Epithelial cell of prostate (primary cell): ENCODE data around the gene DDX19B.
"Not testable (repeated sequence)": the region's sequence is repeated elsewhere in the genome, so short reads cannot be mapped to it uniquely, and the experiment has no call there.

ENCODE experiments used
- DNase-seq: peaks from one replicate; pipeline ENCODE4 v3.0.0-alpha.2; 2011; ENCODE audit warnings: low read depth, low spot score
- H3K27ac ChIP-seq: fragments of 450-650 bp; 2 replicates; pipeline ENCODE4 v1.5.1; 2017; ENCODE audit warnings: mild to moderate bottlenecking

The DDX19B gene

DNA sequence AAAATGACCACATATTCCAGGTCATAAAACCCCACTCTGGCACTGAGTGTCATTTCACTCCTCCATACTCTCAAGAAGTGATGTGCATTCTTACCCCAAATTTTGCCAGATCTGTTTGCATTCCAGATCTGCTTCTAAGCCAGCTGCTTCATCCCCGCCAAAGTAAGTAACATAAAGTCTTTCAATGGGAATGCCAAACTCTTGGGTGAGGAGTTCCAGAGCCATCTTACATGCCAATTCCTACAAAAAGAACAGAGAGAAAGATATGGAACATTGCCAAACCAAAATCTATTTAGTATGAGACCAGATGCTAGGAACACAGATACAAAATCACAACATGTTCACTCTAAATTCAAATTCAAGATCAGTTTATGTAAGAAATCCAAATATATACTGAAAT lies 22.6 kb upstream of the DDX19B start:
- DNase-seq, result no peak
- no peak overlapping the region for H3K27ac ChIP-seq

DNA sequence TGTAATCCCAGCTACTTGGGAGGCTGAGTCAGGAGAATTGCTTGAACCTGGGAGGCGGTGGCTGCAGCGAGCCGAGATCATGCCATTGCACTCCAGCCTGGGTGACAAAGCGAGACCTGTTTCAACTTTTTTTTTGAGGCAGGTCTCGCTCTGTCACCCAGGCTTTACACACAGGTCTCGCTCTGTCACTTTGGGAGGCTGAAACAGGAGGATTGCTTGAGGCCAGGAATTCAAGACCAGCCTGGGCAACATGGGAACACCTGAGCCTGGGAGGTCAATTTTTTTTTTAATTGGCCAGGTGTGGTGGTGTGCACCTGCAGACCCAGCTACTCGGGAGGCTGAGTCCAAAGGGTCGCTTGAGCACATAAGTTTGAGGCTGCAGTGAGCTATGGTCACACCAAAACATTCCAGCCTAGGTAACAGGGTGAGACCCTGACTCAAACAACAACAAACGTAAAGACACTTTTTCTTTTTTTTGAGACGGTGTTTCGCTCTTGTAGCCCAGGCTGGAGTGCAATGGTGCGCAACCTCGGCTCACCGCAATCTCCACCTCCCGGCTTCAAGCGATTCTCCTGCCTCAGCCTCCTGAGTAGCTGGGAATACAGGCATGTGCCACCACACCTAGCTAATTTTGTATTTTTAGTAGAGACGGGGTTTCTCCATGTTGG lies 11.5 kb upstream of the DDX19B start:
- H3K27ac ChIP-seq, result peak overlapping the region; percentile 92
- not testable (repeated sequence) for DNase-seq

DNA sequence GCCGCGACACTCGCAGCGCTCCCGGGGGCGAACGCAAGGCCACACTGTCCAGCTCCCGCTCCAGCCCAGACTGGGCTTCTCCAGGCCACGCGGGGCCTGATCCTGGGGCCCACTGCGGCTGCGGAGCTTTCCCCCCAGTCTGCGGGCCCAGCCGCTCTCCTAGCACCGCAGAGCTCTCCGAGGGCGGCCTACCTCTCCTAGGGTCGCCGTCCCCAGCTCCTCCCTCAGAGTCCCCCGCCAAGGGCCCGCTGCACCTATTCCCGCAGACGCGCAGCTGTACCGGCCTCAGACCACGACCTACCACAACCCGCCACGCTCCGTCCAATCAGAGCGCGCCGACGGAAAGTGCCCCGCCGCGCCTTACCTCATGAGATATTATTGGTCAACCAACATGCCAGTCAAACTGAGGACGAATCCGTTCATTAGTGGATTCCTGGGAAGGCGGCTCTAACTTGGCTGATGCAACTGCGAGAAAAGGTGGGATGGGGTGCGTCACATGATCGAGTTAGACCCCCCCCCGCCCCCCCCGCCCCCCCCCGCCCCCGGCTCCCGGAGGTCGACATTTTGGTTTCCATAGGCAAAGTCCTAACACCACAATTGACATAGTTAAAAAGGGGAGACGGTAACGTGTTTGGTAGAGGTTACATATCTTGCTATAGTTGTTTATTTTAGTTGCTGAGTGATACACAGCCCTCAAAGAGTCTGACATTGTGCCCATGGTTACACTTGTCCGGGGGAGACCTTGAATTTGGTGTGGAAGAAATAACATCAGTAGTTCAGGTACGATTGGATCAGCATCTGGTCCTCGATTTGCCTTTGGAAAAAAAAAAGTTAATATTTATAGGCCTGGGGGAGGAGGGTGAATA lies 9.5 kb upstream of the DDX19B start, which contains the start of gene AARS1:
TSS of gene AARS1 (minus strand) at position 278 of the 866 bp plus-strand sequence. CDS start 6,743 bp downstream, outside the sequence.
- peak; percentile 97 for DNase-seq
- peak within 1 kb of the TSS; percentile 92 for H3K27ac ChIP-seq

DNA sequence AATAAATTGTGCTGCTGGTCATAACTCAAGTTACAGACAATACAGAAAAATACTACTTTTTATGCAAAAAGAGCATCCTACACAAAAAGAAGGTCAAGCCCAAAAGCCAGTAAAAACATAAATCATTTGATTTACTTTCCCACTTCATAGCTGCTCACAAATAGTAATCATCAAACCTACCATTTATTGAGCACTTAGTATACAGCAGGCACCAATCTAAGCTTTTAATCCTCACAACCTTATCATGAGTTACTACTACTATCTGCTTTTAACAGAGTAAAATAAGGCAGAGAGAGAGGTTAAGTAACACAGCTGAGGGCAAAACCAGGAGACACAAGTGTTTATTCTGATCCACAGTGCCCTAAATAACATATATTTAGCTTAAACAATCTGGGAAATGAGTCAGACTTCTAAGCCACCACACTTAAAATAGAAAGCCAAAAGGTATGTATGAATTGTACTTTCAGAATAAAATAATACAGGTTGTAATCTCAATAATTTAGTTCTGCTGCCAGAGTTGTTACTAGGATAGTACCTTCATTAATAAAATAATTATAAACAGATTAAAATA lies 8.0 kb upstream of the DDX19B start:
- H3K27ac ChIP-seq, result peak overlapping the region; percentile 10
- DNase-seq, result no peak

DNA sequence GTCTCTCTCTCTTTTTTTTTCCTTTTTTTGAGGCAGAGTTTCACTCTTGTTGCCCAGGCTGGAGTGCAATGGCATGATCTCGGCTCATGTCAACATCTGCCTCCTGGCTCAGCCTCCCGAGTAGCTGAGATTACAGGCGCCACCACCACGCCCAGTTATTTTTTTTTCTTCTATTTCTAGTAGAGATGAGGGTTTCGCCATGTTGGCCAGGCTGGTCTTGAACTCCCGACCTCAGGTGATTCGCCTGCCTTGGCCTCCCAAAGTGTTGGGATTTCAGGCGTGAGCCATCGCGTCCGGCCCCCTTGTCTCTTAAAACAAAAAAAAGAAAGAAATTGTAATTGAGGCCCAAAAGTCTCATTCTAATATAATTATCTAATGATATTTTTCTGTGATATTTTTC lies 6.8 kb upstream of the DDX19B start:
- DNase-seq, H3K27ac ChIP-seq: not testable (repeated sequence)

DNA sequence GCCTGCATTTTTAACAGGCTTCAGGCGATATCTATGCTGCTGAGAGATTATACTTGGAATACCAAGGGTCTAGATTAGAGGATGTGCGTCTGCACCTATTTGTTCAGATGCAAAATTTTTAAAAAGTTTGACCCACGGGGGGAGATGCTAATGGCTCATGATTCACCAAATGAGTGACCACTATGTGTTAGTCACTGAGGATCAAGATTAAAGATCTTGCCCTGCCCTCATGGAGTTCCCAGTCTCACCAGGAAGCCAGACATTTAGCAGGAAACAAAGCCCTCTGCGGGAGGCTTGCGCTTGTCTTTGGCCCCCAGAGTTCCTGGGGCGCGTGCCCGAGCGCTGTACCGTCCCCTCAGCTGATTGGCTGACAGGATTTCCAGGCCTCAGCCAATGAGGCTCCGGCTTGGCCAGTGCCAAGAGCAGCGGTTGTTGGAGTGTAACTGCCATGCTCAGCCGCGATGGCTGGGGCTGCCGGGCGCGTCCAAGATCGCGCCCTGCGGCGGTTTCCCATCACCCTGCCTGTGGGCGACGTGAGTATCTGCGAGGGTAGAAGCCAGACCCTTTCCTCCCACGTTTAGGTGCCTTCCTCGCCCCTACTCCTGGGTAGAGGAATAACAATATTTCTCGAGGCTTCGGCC lies 4.5 kb upstream of the DDX19B start:
- no peak for DNase-seq
- H3K27ac ChIP-seq, result no peak overlapping the region

DNA sequence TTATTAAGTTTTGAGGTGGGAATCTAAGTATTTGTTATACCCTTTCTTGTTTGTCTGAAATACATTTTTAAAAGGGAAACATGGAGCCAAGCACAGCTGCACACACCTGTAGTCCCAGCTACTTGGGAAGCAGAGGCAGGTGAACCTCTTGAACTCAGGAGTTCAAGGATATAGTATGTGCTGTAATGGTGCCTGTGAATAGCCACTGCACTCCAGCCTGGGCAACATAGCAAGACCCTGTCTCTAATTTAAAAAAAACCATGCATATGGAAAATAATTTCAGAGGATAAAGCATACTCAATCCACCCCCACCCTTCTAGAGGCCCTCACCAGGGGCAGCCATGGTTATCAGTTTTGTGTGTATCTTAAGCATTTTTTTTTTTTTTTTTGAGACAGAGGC lies 3.4 kb upstream of the DDX19B start:
- H3K27ac ChIP-seq, result no peak overlapping the region
- no peak for DNase-seq

DNA sequence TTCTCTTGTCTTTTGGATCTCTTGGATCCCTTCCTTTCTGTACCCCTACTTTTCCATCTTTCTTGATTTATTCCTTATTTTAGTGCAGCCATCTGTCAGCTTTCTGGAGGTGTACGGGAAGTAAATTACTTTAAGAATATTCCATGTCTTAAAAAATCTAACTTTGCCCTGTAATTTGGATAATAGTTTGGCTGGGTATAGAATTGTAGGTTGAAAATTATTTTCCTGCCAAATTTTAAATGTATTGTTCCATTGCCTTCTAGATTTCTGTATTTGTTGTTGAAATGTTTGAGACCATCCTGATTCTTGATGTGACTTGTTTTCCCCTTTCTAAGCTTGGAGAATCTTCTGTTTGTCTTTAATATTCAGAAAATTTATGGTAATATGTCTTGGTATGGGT lies 2.1 kb downstream of the DDX19B start:
- no peak for DNase-seq
- H3K27ac ChIP-seq, result no peak overlapping the region

DNA sequence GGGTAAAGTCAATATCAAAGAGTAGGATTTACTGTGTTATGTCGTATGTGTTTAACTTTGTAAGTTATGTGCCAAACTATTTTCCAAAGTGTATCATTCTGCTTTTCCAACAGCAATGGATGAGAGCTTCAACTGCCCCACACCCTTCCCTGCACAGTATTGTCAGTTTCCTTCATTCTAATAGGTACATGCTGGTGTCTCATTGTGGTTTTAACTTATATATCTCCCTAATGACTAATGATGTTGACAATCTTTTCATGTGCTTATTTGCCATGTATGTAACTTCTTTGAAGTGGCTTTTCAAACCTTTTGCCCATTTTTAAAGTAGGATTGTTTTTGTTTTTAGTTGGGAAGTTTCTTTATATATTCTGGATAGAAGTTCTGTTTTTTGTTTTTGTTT lies 3.8 kb downstream of the DDX19B start:
- DNase-seq, result no peak
- H3K27ac ChIP-seq, result no peak overlapping the region

DNA sequence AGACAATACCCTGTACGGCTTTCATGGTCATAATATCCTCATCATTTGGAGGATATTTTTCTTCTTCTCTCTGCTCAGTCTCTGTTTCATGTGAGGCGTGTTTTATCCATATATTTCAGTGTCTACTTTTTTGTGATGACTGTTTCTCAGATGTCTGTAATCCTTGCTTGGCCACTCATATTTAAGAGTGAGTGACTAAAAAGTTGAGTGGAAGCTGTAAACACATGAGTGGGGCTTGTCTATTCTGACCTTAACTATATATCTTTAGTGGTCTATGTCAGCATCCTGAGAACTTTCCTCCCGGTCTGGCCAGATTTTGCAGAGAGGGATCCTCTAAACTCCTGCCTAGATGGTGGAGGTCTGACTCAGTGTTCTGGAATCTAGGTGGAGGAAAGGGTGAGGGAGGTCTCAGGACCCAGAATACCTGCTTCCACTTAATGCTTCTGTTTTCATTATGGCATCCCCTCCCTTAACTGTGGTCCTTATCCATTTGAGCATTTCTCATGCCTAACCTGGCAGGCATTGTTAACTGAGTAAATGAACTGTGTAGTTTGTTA lies 6.0 kb downstream of the DDX19B start:
- DNase-seq, result no peak
- no peak overlapping the region for H3K27ac ChIP-seq

DNA sequence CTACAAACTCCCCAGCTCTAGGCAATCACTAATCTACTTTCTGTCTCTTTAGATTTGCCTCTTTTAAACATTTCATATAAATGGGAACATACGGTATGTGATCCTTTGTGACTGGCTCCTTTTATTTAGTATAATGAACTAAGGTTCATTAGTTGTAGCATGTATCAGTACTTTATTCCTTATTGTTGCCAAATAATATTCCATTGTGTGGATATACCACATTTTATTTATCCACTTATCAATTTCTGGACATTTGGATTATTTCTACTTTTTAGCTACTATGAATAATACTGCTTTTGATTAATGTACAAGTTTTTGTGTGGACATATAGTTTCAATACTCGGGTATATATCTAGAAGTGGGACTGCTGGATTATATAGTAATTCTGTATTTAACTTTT lies 7.9 kb downstream of the DDX19B start:
- DNase-seq, result no peak
- no peak overlapping the region for H3K27ac ChIP-seq

DNA sequence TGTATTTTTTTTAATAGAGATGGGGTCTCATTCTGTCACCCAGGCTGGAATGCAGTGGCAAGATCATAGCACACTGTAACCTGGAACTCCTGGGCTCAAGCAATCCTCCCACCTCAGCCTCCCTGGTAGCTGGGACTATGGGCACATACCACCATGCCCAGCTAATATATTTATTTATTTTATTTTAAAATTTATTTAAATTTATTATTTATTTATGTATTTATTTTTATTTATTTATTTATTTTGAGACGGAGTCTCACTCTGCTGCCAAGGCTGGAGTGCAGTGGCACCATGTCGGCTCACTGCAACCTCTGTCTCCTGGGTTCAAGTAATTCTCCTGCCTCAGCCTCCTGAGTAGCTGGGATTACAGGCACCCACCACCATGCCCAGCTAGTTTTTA lies 8.7 kb downstream of the DDX19B start:
- H3K27ac ChIP-seq, DNase-seq: not testable (repeated sequence)

DNA sequence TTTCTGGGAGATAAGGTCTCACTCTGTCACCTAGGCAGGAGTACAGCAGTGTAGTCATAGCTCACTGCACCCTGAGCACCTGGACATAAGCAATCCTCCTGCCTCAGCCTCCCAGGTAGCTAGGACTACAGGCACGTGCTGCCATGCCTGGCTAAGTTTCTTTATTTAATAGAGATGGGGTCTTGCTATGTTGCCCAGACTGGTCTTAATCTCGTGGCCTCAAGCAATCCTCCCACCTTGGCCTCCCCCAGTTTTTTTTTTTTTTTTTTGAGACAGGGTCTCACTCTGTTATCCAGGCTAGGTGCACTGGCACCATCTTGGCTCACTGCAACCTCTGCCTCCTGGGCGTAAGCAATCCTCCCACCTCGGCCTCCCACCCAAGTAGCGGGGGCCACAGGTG lies 21.1 kb downstream of the DDX19B start:
- no peak for DNase-seq
- no peak overlapping the region for H3K27ac ChIP-seq

DNA sequence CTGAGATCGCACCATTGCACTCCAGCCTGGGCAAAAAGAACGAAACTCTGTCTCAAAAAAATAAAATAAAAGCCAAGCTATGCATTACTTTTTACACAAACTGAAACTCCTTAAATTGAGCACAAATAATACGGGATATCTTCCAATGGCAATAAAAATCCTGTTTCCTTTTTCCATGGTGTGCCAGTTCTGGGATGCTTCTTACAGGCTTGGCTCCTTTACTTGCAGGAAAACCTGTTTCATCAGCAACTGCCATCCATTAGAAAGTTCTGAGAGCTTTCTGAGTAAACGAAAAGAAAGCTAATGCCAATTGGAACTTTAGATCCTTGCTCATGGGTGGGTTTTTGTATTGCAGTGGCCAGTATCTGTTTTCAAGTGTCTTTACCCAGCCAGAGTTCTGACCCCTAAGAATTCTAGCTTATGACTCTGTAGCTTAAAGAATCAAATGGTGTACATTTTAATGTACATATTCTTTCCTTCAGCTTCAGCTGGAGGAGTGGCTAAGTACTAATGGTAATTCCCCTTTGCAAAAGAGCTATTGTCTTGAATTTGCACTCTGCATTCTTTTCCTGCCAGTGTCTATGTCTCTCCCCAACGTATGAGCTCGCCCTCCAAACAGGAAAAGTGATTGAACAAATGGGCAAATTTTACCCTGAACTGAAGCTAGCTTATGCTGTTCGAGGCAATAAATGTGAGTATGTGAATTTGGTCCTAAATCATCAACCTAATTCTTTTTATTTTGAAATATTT lies 26.2 kb downstream of the DDX19B start:
- no peak overlapping the region for H3K27ac ChIP-seq
- no peak for DNase-seq

DNA sequence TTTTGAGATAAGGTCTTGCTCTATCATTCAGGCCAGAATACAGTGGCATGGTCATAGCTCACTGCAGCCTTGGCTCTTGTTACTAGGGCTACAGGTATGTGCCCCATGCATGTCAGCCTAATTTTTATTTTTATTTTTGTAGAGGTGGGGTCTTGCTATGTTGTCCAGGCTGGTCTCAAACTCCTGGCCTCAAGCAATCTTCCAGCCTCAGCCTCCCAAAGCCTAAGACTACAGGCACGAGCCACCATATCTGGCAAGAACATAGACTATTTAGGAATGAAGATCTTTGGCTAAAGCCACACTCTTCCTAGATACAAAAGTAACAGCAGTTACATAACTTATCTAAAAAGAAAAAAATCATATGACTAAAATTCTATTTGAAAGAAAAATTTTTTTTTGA lies 32.1 kb downstream of the DDX19B start:
- no peak overlapping the region for H3K27ac ChIP-seq
- no peak for DNase-seq

DNA sequence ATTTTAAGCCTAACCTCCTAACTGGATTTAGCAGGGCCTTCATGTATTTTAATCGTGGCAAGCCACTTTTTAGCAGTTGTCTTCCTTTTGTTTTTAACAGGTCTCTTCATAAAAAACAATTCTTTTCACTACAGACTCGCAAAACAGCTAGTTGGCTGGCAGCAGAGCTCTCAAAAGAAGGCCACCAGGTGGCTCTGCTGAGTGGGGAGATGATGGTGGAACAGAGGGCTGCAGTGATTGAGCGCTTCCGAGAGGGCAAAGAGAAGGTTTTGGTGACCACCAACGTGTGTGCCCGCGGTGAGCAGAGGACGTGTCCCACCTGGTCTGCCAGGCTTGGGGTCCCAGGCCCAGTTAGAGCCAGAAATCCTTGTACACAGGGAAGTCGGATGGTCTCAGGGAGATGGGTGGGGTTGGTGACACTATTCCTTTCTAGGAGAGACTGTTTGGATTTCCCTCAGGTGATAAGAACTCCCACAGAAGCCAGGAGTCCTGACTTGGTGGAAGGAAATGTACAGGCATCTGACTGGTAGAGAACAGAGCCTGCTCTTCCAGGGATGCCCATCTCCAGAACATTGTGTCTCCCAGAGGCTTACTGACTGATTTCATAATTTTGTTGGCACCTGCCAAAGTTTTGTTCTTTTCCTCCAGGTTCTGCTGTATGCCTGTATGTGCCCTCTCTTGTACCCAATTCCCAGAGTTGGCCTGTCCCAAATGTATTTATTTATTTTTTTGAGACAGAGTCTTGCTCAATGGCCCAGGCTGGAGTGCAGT lies 32.8 kb downstream of the DDX19B start:
- H3K27ac ChIP-seq, result no peak overlapping the region
- no peak for DNase-seq

DNA sequence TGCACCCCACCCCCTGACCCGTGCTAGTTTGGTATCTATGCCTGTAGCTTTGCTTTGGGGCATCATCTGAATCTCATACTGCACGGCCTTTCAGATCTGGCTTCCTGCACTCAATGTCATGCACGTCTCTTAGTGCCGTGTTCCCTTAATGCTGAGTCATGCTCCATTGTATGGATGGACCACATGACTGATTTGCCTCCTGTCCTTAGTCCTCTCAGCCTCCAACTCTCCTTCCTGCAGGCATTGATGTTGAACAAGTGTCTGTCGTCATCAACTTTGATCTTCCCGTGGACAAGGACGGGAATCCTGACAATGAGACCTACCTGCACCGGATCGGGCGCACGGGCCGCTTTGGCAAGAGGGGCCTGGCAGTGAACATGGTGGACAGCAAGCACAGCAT lies 33.7 kb downstream of the DDX19B start:
- not testable (repeated sequence) for H3K27ac ChIP-seq, DNase-seq

DNA sequence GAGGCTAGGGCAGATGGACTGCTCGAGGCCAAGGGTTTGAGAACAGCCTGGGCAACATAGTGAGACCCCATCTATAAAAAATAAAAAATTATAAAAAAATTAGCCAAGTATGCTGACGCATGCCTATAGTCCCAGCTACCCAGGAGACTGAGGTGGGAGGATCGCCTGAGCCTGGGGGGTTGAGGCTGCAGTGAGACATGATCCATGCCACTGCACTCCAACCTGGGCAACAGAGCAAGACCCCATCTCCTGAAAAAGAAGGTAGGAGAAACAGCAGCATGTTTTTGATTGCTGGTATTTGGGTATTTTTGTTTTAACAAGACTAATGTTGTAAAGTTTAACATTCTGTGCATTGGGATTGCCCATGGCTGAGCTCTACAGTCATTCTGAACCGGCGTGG lies 38.8 kb downstream of the DDX19B start:
- DNase-seq, result no peak

DNA sequence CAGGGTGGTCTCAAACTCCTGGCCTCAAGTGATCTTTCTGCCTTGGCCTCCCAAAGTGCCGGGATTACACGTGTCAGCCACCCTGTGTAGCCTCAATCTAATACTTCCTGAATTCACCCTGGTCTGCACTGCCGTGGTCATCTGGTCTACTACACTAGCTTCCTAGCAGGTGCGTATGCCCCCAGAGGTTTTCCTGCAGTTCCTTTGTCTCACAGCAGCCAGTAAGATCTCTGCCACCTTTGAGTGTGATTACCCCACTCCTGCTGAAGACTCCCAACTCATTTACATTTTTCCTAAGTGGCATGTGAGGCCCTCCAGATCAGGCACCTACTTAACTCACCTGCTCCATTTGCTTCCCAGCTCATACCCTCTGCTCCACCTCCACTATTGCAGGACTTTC lies 42.6 kb downstream of the DDX19B start:
- DNase-seq, result no peak
- H3K27ac ChIP-seq, result no peak overlapping the region

More for the DNA sequence above, 38.8 kb downstream of the DDX19B start:
- no peak overlapping the region for H3K27ac ChIP-seq
